Posterior cingulate gyrus (tissue), 11 donors: Measurements from ENCODE around the gene NACAD.

ENCODE experiments used
- DNase-seq, 10 donors: peaks; one replicate each; pipeline versions ENCODE4 v3.0.0 to v3.0.0-alpha.2; 2020 to 2021; ENCODE audit warnings: mixed read lengths in 3 of 10
- intact Hi-C: fragments of 100-400 bp; cut with DNase I; formaldehyde crosslinking; loops from one replicate; pipeline ENCODE4 v1.15.1; 2023

The NACAD gene, protein sequence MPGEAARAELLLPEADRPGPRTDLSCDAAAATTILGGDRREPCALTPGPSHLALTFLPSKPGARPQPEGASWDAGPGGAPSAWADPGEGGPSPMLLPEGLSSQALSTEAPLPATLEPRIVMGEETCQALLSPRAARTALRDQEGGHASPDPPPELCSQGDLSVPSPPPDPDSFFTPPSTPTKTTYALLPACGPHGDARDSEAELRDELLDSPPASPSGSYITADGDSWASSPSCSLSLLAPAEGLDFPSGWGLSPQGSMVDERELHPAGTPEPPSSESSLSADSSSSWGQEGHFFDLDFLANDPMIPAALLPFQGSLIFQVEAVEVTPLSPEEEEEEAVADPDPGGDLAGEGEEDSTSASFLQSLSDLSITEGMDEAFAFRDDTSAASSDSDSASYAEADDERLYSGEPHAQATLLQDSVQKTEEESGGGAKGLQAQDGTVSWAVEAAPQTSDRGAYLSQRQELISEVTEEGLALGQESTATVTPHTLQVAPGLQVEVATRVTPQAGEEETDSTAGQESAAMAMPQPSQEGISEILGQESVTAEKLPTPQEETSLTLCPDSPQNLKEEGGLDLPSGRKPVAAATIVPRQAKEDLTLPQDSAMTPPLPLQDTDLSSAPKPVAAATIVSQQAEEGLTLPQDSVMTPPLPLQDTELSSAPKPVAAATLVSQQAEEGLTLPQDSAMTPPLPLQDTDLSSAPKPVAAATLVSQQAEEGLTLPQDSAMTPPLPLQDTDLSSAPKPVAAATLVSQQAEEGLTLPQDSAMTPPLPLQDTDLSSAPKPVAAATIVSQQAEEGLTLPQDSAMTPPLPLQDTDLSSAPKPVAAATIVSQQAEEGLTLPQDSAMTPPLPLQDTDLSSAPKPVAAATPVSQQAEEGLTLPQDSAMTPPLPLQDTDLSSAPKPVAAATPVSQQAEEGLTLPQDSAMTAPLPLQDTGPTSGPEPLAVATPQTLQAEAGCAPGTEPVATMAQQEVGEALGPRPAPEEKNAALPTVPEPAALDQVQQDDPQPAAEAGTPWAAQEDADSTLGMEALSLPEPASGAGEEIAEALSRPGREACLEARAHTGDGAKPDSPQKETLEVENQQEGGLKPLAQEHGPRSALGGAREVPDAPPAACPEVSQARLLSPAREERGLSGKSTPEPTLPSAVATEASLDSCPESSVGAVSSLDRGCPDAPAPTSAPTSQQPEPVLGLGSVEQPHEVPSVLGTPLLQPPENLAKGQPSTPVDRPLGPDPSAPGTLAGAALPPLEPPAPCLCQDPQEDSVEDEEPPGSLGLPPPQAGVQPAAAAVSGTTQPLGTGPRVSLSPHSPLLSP (N-terminal part only)

DNA sequence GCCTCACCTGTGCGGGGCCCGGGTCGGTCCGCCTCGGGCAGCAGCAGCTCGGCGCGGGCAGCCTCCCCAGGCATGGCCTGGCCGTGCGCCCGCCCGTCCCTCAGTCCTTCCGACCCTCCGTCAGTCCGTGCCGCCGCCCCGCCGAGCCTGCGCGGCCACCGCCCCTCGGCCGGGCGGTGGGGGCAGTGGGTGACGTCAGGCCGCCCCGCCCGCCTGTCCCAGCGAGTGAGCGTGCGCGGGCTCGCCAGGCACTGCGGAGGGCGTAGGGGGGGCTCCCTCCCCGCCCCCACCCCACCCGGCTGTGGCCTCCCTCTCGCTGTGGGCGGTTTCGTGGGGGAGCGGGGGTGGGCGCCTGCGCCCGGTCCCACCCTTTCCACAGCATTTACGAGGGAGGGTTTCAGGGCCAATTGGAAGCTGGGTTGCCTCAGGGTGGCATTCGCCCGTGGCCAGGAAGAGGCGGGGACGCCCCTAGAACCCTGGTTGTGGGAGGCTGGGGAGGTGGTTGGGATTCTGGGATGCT lies at the start of gene NACAD:
TSS of gene NACAD (minus strand) at position 149 of the 520 bp plus-strand sequence. CDS start at position 74, 75 bp downstream.
- intact Hi-C loops, result loop anchor here (5.0 to 10.0 kb wide), 2 partner anchors 46 to 87 kb away; partner anchors contain the start of gene CCM2
- peak; percentile 79 to 98 (median 86) for DNase-seq

DNA sequence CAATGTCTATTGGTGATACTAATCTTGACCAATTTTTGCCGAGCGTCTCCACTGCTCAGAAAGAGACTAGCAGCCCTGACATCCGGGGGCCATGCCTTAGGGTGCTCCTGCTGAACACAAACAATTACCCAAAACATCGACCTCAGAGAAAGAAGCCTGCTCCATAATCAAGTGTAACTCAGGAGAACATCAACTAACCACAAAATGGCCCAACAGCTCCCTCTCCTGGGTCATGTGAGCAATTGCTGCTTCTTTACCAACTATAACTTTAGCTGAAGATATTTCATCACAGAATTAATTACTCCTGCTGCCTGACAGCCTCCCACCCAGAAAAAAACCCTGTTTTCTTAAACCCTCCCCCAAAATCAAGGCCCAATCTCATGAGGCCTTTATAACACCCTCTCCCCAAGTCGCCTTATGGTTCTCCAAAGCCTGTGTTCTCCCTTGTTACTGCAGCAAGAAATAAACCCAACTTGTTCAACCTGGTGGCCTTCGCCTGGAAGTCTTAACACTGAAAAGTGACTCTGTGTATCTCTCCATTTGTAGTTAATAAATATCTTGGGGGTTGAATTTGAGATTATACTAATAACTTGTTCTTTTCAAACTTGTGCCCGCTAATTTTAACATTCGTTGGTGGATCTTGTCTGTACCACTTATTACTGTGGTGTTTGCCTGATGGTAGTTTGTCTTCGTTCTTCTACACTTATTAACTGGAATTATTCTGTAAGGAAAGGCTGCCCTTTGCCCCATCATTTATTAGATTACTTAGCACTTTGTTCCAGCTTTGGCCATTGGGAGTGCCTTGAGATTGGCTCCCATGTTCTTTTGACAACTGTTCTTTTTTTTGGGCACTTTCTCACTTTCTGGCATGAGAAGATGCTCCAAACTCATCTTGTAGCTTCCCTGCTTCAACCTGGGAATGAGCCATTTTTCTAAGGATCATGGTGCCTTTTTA lies 47.6 kb upstream of the NACAD start:
- intact Hi-C loops, result loop anchor here (5.0 to 10.0 kb wide), 3 partner anchors 52 to 549 kb away; partner anchors contain the start of gene NACAD
- DNase-seq, result peak in 7 of 10 donors; percentile 38 to 88 (median 64)

DNA sequence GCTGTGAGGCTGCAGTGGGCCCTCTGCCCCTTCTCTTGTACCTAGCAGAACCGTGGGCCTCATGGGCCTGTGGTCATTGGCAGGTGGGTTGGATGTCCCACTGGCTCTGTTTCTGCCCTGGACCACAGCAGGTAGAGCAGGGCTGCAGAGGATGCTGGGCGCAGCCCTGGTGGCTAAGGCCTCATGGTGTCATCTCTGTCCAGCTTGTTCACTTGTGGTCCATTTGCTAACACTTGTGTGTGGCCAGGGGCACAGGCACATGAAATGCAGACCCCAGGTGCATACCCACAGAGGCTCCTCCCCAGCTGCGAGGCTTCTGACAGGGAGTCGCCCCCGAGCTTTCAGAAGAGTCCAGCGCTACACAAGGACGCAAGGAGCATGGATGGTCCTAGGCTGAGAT lies 45.1 kb upstream of the NACAD start:
- DNase-seq, result no peak
- intact Hi-C loops, result loop anchor here (5.0 to 10.0 kb wide), 2 partner anchors 49 to 212 kb away; partner anchors contain the start of gene NACAD

DNA sequence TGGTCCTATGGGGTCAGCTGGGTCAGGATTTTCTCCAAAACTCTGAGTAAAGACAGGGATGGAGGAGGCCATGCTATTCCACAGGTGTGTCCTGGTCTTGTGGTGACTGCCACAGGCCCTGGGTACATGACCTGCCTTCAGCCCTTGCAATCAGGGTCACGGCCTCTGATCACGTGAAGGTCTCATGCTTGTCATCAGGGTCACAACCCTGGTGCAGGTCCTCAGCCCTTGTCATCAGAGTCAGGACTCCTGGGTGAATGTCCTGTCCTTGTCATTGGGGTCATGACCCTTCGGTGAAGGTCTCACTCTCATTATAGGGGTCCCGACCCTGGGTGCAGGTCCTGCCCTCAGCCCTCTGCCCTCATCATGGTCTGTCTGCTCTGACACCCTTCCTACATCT lies 44.6 kb upstream of the NACAD start:
- intact Hi-C loops, result loop anchor here (5.0 to 10.0 kb wide), 2 partner anchors 49 to 211 kb away; partner anchors contain the start of gene NACAD
- peak in 1 of 10 donors; percentile 40 for DNase-seq

DNA sequence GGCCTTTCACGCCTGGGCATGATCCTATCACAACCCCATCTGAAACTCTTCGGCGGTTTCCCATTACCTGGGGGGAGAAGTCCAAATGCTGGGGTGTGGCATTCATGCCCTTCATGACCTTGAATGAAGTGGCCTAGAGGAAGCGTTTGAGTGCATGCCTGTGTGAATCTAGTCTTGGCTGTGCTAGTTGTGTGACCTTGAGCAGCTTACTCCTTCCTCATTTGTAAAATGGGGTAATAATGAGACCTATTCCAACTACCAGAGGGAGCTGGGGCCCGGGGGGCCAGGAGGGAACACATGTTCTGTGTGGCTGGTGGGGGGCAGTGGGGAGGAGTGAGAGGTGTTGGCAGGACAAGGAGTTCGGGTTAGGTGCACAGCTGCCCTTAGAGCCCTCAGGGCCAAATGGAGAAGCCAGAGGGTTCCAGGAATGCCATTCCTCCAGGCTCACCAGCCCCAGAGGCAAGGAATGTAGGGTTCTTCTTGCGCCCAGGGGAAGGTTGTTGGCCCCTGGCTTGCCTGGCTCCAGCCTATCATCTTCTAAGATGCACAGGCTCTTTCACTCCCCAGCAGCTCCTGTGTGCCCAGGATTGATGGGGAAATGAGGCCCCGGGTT lies 44.0 kb upstream of the NACAD start:
- peak in 2 of 10 donors; percentile 35 to 69 for DNase-seq
- intact Hi-C loops, result loop anchor here (5.0 to 10.0 kb wide), 2 partner anchors 48 to 211 kb away; partner anchors contain the start of gene NACAD

DNA sequence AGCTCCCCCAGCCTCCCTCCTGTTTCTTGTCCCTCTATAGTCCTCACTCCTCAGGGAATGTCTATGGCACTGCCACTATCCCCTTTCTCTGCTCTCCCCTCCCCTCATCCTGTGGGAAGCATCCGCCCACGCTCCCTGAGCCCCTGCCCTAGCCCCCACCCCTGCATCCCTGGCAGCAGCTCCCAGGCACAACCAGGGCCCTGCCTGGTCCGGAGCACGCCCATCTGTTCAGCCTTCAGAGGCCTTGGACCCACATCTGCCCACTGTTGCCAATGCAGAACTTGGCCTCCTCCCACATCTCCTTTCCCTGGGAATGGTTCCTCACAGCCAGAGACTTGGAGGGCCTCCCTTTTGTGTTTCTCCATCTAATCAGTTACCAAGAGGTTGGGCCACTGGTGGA lies 43.1 kb upstream of the NACAD start:
- intact Hi-C loops, result loop anchor here (5.0 to 10.0 kb wide), 2 partner anchors 47 to 210 kb away; partner anchors contain the start of gene NACAD
- DNase-seq, result no peak

DNA sequence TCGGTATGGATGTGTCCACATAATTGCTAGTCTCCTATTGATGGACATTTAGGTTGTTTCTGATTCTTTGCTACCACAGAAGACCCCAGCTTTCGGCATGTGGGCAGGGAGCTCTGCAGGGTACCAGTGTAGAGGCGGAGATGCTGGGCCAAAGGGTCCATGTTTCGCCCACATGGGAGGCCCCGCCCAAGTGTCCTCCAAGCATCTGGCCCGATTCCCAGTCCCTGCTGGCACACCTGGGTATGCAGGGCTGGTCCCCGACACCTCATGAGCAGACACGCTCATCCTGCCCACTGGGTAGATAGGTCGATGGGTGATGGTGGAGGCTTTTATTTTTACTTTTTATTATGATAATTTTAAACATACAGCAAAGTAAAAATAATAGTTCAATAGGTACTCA lies 42.1 kb upstream of the NACAD start:
- intact Hi-C loops, result loop anchor here (5.0 to 10.0 kb wide), 2 partner anchors 46 to 209 kb away; partner anchors contain the start of gene NACAD
- DNase-seq, result peak in 2 of 10 donors; percentile 51 to 66

DNA sequence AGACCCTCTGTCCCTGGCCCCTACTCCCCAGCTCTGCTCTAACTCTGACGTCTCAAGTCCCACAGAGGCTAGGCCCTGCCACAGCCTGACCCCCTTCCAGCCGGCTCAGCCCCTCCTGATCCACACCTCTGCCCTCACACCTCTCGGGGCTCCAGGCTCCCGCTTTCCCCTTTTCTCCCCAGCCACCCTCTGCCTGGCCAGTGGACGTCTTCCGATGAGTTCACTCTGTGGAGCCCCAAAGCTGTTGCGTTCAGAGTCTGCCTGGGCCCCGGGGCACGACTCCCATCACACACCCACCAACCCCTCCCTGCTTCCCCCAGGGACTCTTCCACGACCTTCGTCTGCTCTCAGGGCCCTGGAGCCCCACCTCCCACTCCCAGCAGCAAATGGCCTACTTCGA lies 41.1 kb upstream of the NACAD start:
- peak in 1 of 10 donors; percentile 43 for DNase-seq
- intact Hi-C loops, result loop anchor here (5.0 to 10.0 kb wide), 2 partner anchors 45 to 208 kb away; partner anchors contain the start of gene NACAD

DNA sequence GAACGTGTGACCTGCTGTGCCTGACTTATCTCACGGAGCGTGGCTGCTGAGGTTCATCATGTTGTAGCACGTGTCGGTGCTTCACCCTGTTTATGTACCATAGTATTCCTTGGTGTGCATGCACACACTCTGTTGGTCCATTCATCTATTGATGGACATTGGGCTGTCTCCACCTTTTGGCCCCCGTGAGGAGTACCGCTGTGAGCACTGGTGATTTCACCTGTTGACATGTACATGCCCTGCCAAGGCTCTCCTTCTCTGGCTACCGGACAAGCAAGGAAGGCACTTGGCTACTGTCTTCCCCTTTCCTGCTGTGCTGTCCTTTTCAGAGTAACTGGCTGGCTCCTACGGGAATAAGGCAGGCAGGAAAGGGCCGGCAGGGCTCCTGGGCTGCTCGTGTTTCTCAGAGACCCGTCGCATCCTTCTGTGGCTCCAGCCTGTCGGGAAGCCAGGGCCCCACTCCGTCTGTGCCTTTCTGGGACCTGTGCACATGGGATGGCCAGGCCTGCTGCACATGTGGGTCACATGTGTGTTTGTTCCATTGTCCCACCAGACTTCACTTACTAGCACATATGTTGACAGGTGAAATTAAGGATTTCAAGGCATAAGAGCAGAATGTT lies 40.5 kb upstream of the NACAD start:
- intact Hi-C loops, result no loop called here
- DNase-seq, result peak in 2 of 10 donors; percentile 43 to 60

DNA sequence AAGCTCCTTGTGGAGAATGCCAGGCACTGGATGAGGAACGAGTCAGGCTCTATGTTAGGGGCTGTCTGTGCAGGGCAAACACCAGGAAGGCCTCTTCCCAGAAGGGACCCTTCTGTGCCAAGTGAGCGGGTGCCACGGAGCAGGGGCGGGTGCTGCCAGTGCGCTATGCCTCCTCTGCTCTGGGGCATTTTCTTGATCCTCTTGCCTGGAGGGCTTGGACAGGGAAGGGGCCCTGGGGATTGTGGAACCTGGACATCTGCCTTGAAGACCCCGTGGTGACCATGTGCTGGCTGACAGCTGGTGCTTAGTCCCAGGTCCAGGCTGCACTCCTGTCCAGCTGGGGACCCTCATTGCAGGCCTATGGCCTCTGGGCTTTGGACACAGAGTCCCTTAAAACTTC lies 38.2 kb upstream of the NACAD start:
- intact Hi-C loops, result no loop called here
- DNase-seq, result peak in 1 of 10 donors; percentile 56

DNA sequence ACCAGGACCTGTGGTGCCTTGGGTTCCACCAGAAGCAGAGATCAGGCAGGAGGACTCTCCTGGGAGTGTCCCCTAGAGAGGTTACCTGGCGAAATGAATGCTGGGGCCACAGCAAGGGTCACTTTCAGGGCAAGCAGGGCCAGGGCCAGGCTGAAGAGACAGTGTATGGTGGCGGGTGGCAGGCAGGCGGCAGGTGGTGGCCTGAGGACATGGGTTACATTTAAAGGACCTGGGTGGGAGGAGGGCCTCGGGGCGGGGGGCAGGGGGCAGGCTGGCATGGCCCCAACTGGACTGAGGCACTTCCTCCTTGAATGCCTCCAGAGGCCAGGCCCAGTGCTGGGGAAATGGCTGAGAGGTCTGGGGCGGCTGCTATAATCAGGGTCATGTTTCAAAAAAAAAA lies 37.4 kb upstream of the NACAD start:
- intact Hi-C loops, result no loop called here
- DNase-seq, result peak in 2 of 10 donors; percentile 61 to 72

DNA sequence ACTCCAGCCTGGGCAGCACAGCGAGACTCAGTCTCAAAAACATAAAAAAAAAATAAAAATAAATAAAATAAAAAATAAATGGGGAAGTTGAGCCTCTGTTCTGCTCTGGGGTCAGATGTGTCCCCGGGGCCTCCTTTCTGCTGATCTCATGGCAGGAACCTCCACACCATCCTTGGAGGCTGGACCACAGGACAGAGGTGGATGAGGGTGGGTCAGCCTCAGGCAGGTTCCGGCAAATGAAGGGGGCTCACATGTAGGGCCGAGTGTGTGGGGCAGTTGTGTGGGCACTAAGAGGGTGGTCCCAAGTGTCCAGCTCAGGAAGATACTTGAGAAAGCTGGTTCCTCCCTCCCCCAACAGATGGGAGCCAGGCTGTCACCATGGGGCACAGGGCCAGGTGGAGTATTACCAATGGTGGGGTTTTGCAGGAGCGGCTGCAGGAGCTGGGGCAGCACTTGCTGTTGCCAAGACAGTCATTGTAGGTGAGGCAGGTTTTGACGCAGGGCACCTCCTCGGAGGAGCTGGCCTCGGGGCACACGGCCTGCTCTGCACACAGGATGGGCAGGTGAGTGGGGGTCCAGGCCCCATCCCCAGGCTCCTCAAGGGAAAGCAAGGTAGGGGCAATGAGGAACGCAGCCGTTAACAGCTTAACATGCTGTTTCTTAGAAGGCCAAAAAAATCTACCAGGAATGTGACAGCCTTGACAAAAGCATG lies 36.6 kb upstream of the NACAD start:
- intact Hi-C loops, result no loop called here

DNA sequence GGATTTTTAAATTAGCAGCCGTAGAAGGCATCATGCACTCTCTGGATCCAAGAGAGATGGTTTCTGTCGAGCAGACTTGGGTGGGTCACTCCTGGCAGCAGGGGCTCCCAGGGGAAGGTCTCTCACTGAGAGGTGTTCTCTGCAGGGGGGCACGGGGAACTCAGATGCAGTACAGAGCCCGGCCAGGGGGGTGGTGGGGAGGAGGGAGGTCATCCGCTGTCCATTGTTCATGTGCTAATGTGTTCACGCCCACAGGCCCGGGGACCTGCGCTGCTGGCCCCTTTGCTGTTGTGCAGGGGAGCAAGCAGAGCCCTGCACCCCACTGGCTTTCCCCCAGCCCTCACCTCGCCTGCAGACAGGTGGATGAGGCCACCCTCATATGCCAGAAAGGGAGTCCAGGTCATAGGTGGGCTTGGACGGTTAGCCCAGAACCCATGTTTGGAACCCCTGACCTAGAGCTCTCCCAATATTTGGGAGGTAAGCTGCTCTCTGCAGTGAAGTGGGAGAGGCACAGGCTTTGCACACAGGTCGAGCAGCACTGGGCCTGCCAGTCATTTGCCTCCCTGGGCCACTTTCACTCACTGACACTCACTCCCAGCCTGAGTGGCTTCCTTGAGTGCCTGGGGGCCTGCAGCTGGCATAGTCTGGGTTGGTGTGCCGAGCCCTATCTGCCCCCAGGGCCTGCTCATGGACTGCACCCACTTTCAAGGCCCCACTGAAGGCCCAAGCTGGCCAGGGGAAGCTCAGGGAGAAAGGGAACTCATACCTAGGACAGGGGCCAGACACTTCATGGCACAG lies 35.3 kb upstream of the NACAD start:
- DNase-seq, result peak in 2 of 10 donors; percentile 51 to 67
- intact Hi-C loops, result no loop called here

More for the DNA sequence above, 36.6 kb upstream of the NACAD start:
- DNase-seq, result peak in 2 of 10 donors; percentile 70

DNA sequence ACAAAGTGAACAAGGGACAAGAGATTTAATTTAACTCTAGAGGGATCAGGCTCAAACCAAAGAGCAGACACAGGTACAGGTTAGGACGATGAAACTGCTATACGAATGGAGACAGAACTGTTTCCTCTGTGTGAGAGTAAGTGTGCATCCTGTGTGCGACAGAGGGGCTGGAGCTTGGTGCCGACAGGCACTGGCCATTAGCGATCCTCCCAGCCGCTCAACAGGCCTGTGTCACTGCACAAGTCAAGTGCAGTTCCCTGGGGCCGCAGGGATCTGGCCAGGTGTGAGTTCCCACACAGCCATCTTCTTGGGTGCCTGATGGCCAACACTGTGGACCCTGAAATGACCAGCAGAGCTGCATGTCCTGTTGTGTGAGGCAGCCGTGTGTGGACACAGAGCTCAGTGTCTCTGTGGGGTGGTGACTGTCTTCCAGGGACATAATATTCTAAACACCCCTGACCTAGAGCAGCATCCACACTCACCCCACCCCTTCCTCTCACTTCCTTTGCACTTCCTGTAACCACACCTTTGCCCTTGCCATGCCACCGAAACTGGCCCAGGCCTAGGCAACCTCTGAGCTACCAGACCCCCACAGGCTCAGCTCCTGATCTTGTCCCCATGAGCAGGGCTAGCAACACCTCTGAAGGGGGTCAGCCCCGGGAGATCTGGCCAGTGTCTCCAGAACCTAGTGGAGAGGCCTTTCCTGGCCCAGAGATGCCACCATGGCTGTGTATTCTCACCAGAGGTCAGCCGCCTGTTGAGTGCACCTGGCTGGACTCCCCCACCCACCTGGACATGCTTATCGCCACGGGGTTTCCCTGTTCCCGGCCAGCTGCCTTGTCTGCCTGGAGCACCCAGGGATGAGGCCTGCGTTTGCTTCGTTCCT lies 34.4 kb upstream of the NACAD start:
- intact Hi-C loops, result no loop called here
- peak in 1 of 10 donors; percentile 63 for DNase-seq

DNA sequence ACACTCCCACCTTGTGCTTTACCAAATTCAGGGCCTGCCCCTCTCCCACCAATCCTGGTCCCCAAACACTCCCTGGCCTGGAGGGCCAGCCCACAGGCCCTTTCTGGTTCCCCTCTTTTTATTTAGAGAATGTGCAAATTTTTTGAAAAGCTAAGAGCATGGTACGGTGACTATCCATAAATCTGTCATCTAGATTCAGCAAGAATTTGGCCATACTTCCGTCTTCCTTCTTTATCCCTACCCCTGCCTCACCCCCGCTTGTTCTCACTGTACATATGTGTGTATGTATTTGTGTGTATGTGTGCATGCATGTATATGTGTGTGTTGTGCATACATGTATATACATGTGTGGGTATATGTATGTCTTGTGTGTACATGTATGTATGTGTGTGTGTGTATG lies 30.8 kb upstream of the NACAD start:
- intact Hi-C loops, result no loop called here
- no peak for DNase-seq
